Embryonic facial prominence (tissue), 1 donor: ENCODE data around the gene SNX30.

ENCODE experiments used
- DNase-seq: peaks from one replicate; pipeline ENCODE4 v3.0.0-alpha.2; 2016; ENCODE audit errors: extremely low spot score

Gene SNX30

GRCh38 chr9:112858005-112858404 is 107.4 kb downstream of the SNX30 start:
- no peak for DNase-seq

DNA sequence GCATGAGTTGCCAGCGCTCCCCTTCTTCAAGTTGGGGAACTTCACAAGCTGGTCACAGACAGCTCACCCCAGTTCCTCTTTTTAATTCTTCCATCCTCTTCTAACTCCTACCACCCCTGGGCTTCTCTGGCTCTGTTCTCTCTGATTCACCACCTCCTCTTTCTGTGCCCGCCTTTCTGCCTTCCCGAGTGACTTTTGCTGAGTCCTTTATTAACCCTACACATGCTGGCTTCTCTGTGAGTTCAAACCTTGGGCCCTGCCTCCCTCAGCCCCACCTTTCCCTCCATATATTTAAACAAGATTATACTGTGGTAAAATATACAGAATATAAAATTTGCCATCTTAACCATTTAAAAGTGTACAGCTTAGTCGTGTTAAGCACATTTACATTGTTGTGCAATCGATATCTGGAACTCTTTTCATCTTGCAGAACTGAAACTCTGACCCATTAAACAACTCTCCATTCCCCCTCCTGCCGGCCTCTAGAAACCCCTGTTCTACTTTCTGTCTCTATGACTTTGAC is 108.1 kb downstream of the SNX30 start:
- DNase-seq, result no peak

- DNase-seq, result no peak
Observed at GRCh38 chr9:112860451-112860850, 109.9 kb downstream of the SNX30 start.

DNA sequence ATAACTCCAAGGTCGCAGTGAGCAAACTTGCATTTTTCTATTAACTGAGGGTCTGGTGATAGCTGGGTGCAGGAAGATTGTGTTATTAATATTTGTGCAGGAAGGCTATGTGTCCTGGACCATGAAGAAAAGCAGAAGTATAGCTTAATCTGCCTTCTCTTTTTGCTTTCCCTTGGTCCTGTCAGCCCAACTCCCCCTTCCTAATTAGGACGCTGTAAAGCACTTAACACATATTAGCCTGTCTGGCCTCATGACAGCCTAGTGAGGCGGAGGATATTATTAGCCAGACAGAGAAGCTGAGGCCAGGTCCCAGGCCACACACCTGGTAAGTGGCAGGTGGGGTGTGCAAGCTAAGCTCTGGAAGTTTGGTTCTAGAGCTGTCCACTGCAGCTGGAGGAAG is 110.6 kb downstream of the SNX30 start:
- DNase-seq, result no peak

DNA sequence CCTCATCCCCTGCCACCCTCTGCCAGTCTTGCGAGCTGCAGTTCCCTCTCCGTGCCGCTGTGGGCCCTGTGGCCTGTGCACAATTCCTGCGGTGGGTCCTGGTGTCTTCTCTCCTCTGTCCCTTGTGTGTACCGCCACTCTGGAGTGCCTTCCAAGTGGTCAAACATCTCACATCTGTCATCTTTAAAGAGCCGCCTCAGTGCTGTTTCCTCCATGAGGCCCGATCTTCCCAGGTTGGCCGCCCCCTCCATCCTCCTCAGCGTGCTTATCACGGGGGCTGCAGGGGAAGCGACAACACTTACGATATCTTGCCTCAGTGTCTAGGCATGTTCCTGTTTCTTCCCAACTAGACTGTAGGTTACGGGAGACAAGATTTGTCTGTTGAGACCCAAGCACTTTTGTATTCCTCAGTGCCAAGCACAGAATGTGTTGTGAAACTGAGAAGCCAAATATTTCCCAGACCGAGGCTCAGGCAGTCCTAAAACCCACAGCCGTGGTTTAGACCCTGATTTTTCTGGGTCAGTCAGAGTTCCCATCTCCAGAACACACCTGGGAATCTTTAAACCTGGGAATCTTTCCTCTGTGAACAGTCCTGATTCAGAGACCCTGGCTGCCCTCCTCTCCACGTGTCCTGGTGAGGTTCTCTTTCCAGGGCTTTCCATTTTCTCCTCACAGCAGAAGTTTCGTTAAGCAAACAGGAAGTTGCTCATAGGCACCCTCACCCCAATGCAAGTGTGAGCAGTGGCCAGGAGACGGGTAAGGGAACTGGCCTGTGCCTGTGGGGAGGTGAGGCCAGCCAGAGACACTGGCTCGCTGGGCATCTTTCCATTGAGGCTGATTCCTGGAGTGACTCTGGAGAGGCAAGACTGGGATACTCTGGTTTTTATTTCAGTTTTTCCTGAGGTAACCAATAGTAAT is 111.3 kb downstream of the SNX30 start:
- DNase-seq, result no peak

DNA sequence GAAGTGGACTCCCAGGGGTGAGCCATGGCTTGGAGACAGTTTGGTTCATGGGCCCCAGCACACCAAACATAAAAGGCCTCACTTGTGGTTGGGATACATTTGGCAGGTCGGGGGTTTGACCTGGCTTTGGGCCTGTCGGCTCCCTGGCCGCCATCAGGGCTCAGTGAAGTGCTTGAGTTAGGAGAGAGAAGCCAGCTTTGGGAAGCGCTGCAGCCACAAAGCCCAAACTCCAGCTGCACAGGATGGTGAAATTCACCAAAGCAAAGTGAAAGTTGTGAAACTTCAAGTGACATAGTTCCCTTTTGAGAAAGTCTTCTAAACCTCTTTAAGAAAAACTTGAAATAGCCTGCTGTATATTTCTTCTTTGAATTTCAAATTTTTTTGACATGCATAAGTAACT is 112.7 kb downstream of the SNX30 start:
- no peak for DNase-seq

DNA sequence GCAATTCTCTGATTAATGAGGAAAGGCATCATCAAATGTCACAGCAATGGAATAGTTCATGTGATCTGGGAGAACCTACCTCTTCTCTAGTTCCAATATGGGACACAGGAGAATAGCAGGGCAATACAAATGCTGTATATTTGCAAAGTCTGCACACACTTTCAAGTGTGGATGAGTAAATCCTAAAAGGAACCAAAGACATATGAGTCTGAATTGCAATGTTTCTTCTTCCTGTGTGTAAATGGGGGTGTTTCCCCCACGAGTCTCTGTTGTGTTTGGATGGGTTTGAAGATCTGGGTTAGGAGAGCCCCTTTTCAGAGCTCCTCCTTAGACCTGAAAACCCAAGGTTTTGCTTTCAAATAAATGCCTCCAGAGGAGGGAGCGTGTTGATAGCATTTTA is 113.2 kb downstream of the SNX30 start:
- no peak for DNase-seq

DNA sequence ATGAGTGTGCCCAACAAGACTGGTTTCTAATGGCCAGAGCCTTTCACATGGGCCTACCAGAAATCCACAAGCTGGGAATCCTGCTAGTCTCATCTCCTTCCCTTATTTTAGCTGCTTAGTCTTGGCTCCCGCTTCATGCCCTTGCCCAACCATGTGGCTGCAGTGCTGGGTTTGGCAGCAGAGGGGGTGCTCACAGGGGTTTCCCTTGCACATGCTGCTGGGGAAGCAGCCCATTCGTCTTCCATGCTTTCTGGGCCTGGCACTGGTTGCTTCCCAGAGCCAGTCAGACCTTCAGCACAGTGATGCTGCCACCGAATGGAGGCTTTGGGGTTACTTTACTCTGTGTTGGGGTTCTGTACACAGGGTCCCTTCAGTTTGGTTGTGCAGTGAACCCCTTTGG is 113.8 kb downstream of the SNX30 start:
- no peak for DNase-seq

- DNase-seq, result no peak
Observed at GRCh38 chr9:112864982-112865381, 114.4 kb downstream of the SNX30 start.

GRCh38 chr9:112866662-112867274 is 116.2 kb downstream of the SNX30 start:
- no peak for DNase-seq

DNA sequence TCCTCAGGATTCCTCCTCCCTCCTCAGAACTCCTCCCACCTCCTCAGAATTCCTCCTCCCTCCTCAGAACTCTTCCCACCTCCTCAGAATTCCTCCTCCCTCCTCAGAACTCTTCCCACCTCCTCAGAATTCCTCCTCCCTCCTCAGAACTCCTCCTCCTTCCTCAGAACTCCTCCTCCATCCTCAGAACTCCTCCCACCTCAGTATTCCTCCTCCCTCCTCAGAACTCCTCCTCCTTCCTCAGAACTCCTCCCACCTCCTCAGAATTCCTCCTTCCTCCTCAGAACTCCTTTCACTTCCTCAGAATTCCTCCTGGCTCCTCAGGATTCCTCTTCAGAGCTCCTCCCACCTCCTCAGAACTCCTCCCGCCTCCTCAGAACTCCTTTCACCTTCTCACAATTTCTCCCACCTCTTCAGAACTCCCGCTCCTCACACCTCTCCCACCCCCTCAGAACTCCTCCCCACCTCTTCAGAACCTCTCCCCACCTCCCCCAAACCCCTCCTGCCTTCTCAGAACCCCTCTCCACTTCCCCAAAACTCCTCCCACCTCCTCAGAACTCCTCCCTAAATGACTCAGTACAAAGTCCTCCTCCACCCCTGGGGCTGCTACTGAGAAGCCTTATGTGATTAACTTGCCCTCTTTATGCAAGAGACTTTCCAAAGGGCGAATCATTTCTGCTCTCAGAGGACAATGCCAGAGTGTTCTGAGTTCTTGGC is 116.9 kb downstream of the SNX30 start:
- no peak for DNase-seq

DNA sequence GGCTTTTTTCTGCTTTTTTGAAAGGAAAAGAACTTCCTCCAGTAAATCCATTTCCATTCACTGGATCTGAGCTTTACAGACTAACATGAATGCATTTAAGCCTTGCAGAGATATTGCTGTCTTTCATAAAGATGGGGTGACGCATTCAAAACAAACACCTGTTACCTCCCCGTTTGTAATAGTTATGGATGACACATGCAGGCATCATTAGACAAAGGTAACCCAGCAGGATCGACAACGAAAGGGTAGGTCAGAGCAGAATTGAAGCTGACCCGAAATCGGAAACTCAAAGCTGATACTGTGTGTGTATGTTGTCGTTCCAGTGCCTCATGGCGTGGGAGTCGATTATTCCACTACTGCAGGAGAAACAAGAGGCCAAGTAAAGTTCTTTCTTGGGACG is 117.9 kb downstream of the SNX30 start:
- DNase-seq, result no peak

DNA sequence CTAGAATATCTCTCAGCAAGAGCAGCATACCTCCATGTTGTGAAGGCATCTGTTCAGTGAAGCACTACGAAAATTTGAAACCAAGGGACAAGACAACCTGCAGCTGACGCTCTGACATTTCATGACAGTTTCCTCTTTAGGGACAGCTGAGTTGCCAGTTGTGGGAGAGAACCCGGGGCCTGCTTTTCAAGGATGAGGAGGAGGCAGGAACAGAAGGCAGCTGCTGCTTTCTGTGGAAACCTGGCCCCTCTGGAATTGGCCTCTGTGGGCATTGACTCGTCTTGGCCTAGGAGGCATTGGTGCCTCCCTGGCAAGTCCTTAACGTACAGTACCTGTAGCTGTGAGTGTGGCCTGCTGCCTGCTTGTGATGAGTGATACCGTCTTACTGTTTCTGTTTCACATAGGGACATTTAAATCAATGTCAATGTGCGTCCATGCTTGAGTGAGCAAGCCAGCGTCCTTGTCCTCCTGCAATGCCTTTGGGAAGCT is 118.5 kb downstream of the SNX30 start:
- DNase-seq, result no peak

DNA sequence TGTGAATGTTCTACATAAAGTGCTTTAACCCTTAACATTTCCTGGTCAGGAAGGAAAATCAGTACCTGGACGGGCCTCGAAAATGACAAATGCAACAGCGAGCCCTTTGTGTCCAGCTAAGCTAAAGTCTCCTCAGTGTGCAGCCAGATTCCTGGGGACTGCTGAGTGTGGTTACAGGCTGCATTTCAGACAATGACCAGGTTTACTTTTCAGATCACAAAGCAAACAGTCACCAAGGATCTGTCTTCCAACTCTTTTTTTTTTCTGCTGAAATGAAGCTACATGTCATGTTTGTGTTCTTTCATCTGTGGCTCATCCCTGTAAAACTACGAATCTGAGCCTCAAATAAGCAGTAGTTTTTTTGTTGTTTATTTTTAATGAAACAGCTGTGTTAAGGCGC is 119.4 kb downstream of the SNX30 start:
- no peak for DNase-seq

DNA sequence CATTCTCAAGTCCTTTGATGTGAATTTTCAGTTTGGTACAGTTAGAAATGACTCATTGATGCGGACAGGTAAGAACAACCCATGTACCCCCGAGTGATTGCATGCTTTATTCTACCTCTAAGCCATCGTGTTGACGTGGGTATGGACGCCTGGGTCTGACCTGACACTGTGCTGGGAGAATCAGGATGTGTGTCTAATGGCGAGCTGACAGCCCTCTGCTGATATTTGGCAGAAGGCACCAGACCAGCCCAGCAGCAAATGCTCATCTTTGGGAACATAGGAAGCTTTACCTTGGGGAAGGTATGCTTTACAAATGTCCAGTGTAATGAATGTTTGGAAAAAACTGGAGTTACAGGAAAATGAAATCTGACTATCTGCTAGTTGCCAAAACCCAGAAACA is 120.0 kb downstream of the SNX30 start:
- no peak for DNase-seq

DNA sequence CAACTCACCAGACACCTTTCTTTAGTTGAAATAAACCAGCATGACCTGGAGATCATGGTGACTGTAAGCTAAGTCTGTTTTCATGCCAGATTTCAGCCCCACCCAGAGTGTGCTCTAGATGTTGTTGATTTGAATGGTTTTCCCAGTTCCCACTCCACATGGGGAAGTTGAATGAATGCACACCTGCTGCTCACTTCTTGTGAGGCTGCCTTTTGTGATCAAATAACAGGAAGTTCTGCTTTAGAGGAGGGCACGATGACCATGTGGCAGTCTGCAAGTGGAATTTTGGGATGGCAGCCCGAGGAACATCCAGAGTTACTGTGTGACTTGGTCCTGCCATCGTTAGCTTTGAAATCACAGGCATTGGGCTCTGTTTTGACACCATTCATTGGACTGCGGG is 121.5 kb downstream of the SNX30 start:
- no peak for DNase-seq

DNA sequence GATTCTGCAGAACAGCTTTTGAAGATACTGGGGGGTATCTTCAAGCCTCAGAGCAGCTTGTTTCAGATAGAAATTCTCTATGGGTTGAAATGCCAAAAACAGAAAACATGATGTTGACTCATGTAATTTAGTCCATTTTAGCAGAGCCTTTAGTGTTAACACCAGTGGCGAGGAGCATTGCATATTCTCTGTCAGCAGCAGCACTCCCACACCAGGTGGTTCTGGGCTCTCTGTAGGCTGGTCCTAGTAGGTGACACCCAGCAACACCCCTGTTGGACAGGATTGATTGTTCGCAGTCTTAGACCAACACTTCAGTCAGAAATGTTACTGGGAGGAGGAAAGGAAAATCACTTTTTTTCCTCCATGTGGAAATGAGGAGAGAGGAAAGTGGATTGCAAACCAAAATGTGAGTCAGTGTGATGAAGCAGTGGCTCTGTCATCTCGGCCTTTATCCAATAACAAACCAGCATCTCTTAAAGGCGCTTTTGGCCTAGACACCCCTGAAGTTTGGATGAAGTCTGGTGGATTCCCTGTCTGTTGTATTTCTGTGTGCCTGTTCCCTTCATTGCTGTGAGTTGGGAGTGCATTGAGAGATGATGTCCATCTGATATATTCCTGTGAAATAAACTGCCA is 123.3 kb downstream of the SNX30 start:
- no peak for DNase-seq

- no peak for DNase-seq
Observed at GRCh38 chr9:112878752-112879151, 128.2 kb downstream of the SNX30 start.

DNA sequence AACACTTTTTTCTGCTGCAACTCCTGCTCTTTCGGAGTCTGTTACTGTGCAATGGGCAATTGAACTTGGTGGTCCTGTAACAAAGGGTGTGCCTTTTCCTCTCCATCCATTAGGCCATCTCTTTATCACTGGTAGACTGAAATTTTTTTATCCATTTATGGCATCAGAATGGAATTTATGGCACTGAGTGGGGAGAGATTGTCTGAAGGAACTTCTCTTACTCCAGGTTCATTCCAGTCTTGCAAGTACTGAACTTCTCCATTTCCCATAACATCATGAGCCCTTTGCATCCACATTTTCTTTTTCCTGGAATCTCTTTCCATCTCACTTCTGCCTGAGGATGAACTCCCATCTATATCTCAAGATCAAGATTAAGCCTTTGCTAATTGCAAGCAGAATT is 130.1 kb downstream of the SNX30 start:
- no peak for DNase-seq

DNA sequence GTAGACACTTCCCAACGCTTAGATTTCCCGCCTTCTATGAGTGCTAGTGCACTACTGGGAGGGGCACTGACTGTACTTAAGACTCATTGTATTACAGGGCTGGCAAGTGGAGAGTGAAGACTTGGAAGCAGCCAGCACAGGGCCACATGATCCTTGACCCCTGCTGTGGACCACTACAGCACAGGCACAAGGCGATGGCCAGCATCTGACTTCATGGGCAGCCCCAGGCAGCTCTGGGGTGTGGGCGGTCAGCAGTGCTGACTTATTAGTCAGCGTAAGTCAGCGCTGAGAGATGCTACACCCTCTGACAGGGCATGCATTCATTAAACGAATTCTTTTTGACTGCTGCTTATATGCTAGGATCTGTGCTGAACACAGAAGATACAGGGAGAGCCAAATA is 130.8 kb downstream of the SNX30 start:
- no peak for DNase-seq

DNA sequence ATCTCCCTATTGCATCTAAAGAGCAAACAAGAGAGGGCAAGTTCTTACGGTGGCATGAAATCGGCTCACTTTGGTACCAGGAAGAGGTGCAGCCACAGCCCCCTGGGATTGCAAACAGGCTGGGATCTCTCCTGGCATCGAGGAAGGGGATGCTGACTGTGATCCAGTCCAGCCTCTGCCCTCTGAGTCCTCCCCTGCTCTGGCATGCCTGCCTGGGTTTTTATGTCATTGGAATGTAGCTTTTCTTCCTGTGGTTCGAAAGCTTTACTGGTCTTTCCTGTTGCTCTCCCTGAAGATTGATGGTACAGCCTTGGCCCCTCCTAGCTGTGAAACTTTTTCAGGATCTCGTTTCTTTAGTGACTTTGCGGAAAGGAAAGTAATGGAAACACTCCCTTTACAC is 133.5 kb downstream of the SNX30 start:
- DNase-seq, result no peak

DNA sequence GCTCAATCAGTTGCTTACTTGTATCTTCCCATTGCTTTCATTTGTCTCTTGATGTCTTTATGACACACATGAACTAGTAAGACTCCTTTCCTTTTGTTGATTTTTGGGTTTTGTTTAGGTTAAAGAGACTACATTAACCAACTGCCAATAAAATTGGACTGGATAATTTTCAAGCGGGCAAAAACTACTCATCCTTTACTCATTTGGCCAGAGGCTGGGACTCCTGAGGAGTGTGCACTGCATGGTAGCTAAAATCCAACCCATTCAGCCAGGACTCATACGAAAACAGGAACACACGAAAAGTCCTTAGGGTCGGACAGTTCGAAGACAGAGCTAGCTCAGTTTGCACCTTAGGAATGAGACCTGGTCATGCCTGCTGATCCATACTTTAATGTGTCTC is 134.2 kb downstream of the SNX30 start:
- no peak for DNase-seq
